HepG2 (cell line): ENCODE data around the gene NBPF1. TPM values are rescaled to one million over a fixed set of nuclear protein-coding genes. Genes with fewer than 3 reads are reported as not detected.
"Not testable (repeated sequence)": the region's sequence is repeated elsewhere in the genome, so short reads cannot be mapped to it uniquely, and the experiment has no call there.

ENCODE experiments used
- ATAC-seq: fragments of 200-7000 bp; cut with Tn5 transposase; 3 replicates; pipeline ENCODE4 v1.9.1; 2020; ENCODE audit warnings: mild to moderate bottlenecking, moderate library complexity
- BruUV-seq: library from RNA; stranded (reverse); fragments of 400-500 nt; replicated peaks from 2 replicates; lab custom pipeline; 2021; lab: Mats Ljungman, UMichigan
- CTCF ChIA-PET: fragments of 300-600 bp; formaldehyde crosslinking; extraction: SDS; loops from one replicate; lab custom pipeline; 2021; ENCODE audit warnings: low total read pairs, inconsistent platforms, low intra/inter-chr PET ratio; lab: Yijun Ruan, JAX
- POLR2A ChIA-PET: fragments of 350-600 bp; sonication (Branson Sonifier 250); formaldehyde crosslinking; loops from one replicate; lab custom pipeline; 2020; ENCODE audit warnings: antibody characterized with exemption, inconsistent platforms; lab: Yijun Ruan, JAX
- DNase-seq: peaks from one replicate; pipeline ENCODE4 v3.0.0-alpha.2; 2015; ENCODE audit warnings: low spot score
- FAIRE-seq: peaks from 3 replicates; lab custom pipeline; 2011; peaks lifted over from hg19 to GRCh38; lab: Jason Lieb, UNC
- H2AFZ ChIP-seq: one replicate; pipeline ENCODE4 v1.6.1; 2011; ENCODE audit warnings: low read length, inconsistent platforms
- H3K27ac ChIP-seq: fragments of 300-600 bp; 3 replicates; pipeline ENCODE4 v1.8.0; 2011; ENCODE audit warnings: mixed run types, mild to moderate bottlenecking, mixed read lengths, low read length, inconsistent platforms; ENCODE audit not compliant: insufficient read depth; ENCODE audit errors: extremely low read length
- H3K27me3 ChIP-seq, 2 experiments: fragments of 200-600 bp in 1 of 2; 2 replicates in 1 of 2; 3 replicates in 1 of 2; pipeline versions ENCODE4 v1.6.0 to v1.8.0; 2011; ENCODE audit warnings: low read length in 2 of 2, mild to moderate bottlenecking in 2 of 2, moderate library complexity in 2 of 2, inconsistent platforms in 1 of 2; ENCODE audit not compliant: insufficient read depth in 2 of 2, control insufficient read depth in 1 of 2
- H3K36me3 ChIP-seq, 2 experiments: fragments of 200-600 bp in 1 of 2; replicated peaks in 1 of 2; 2 replicates in 1 of 2; 3 replicates in 1 of 2; pipeline versions ENCODE4 v1.5.1 to v1.8.0; 2011; ENCODE audit warnings: low read length in 2 of 2, inconsistent platforms in 1 of 2; ENCODE audit not compliant: insufficient read depth in 2 of 2, control insufficient read depth in 1 of 2
- H3K4me1 ChIP-seq: 2 replicates; pipeline ENCODE4 v1.5.1; 2012; ENCODE audit warnings: low read length, inconsistent platforms; ENCODE audit not compliant: insufficient read depth
- H3K4me2 ChIP-seq: 2 replicates; pipeline ENCODE4 v1.6.0; 2011; ENCODE audit warnings: low read depth, low read length, inconsistent platforms
- H3K4me3 ChIP-seq, 3 experiments: fragments of 200-600 bp in 1 of 3; sonication (generic), shearing (Covaris generic) in 1 of 3; replicated peaks in 1 of 3; 2 replicates each; pipeline ENCODE4 v1.5.1; 2011 to 2016; ENCODE audit warnings: low read length in 3 of 3, inconsistent platforms in 2 of 3, low read depth in 2 of 3, mild to moderate bottlenecking in 2 of 3, control low read depth in 1 of 3, mixed read lengths in 1 of 3; ENCODE audit not compliant: insufficient read depth in 1 of 3
- H3K79me2 ChIP-seq: one replicate; pipeline ENCODE4 v1.6.1; 2011; ENCODE audit warnings: low read length, inconsistent platforms; ENCODE audit not compliant: insufficient read depth
- H3K9ac ChIP-seq: 2 replicates; pipeline ENCODE4 v1.6.0; 2011; ENCODE audit warnings: mild to moderate bottlenecking, low read depth, low read length, inconsistent platforms; ENCODE audit not compliant: insufficient read depth
- H3K9me3 ChIP-seq: 2 replicates; pipeline ENCODE4 v1.5.1; 2012; ENCODE audit warnings: mild to moderate bottlenecking, low read length
- H4K20me1 ChIP-seq: 2 replicates; pipeline ENCODE4 v1.6.0; 2011; ENCODE audit warnings: inconsistent platforms, mild to moderate bottlenecking, low read length, moderate library complexity; ENCODE audit not compliant: insufficient read depth
- ELF1 ChIP-seq: sonication (generic); formaldehyde crosslinking; IDR thresholded peaks from 2 replicates; pipeline ENCODE4 v1.4.0; 2020; ENCODE audit warnings: missing genetic modification reagents
- ETV5 ChIP-seq: IDR thresholded peaks from 2 replicates; pipeline ENCODE4 v1.6.1; 2018; ENCODE audit warnings: missing biosample characterization, missing genetic modification reagents, inconsistent platforms, borderline replicate concordance
- HCFC1 ChIP-seq: fragments of 150-350 bp; IDR thresholded peaks from 2 replicates; pipeline ENCODE4 v1.6.1; 2014; ENCODE audit warnings: low read depth, low read length
- KLF11 ChIP-seq: IDR thresholded peaks from 2 replicates; pipeline ENCODE4 v1.6.1; 2016; ENCODE audit warnings: missing compliant biosample characterization
- PBX3 ChIP-seq: sonication (generic); formaldehyde crosslinking; IDR thresholded peaks from 2 replicates; pipeline ENCODE4 v1.8.1; 2023; ENCODE audit warnings: missing genetic modification reagents, inconsistent platforms, borderline replicate concordance
- RERE ChIP-seq: IDR thresholded peaks from 2 replicates; pipeline ENCODE4 v1.6.1; 2016; ENCODE audit warnings: low read depth, missing genetic modification reagents, missing compliant biosample characterization
- RFX3 ChIP-seq: IDR thresholded peaks from 2 replicates; pipeline ENCODE4 v1.6.1; 2016; ENCODE audit warnings: missing biosample characterization, missing genetic modification reagents
- RFXAP ChIP-seq: sonication (generic); formaldehyde crosslinking; IDR thresholded peaks from 2 replicates; pipeline ENCODE4 v1.4.0; 2020; ENCODE audit warnings: missing genetic modification reagents, borderline replicate concordance
- SMAD3 ChIP-seq: sonication (generic); formaldehyde crosslinking; IDR thresholded peaks from 2 replicates; pipeline ENCODE4 v1.4.0; 2020; ENCODE audit warnings: missing genetic modification reagents
- THRA ChIP-seq: sonication (generic); formaldehyde crosslinking; IDR thresholded peaks from 2 replicates; pipeline ENCODE4 v1.4.0; 2020; ENCODE audit warnings: missing genetic modification reagents, borderline replicate concordance
- YEATS4 ChIP-seq: sonication (generic); formaldehyde crosslinking; IDR thresholded peaks from 2 replicates; pipeline ENCODE4 v1.4.0; 2020; ENCODE audit warnings: missing genetic modification reagents, borderline replicate concordance
- ZFP62 ChIP-seq: sonication (generic); formaldehyde crosslinking; IDR thresholded peaks from 2 replicates; pipeline ENCODE4 v1.4.0; 2020; ENCODE audit warnings: missing genetic modification reagents
- ZNF160 ChIP-seq: sonication (generic); formaldehyde crosslinking; IDR thresholded peaks from 2 replicates; pipeline ENCODE4 v1.8.0; 2022; ENCODE audit warnings: mild to moderate bottlenecking, inconsistent platforms, missing genetic modification reagents
- ZNF350 ChIP-seq: sonication (generic); formaldehyde crosslinking; IDR thresholded peaks from 2 replicates; pipeline ENCODE4 v1.4.0; 2020; ENCODE audit warnings: mild to moderate bottlenecking, low read depth, missing genetic modification reagents, borderline replicate concordance
- ZNF800 ChIP-seq: sonication (generic); formaldehyde crosslinking; IDR thresholded peaks from 2 replicates; pipeline ENCODE4 v1.4.0; 2020; ENCODE audit warnings: missing genetic modification reagents
- WGBS: methylation state at CpG from one replicate; pipeline ENCODE4 v1.1.6; 2017; ENCODE audit warnings: low lambda C conversion rate; 5-methylcytosine and 5-hydroxymethylcytosine counted together
- in situ Hi-C: cut with HindIII; loops from 2 replicates; pipeline ENCODE4 v1.10.0; 2017; ENCODE audit warnings: low pct_unique_long_range_greater_than_20kb; ENCODE audit not compliant: extremely low pct_ligation_motif_present
- intact Hi-C: fragments of 100-400 bp; cut with micrococcal nuclease; formaldehyde crosslinking; loops from one replicate; pipeline ENCODE4 v1.10.0; 2022; ENCODE audit not compliant: unreplicated experiment
- polyA plus RNA-seq, 8 experiments: library from polyadenylated mRNA; depleted of rRNA in 3 of 8; stranded (reverse) in 7 of 8; unstranded in 1 of 8; fragments of >200 nt; fragmentation: Illumina TruSeq in 4 of 8; extraction: Trizol in 4 of 8; gene quantifications; 2 replicates each; pipeline versions ENCODE4 v1.2.1 to v1.2.3, GENCODE V29; 2011 to 2016; ENCODE audit warnings: low read depth in 4 of 8, missing spikeins in 1 of 8, mixed read lengths in 1 of 8; ENCODE audit not compliant: insufficient read depth in 1 of 8
- total RNA-seq, 5 experiments: library from RNA; depleted of rRNA; stranded (reverse); fragments of >200 nt; fragmentation: Illumina TruSeq; extraction: Trizol; gene quantifications; 2 replicates each; pipeline ENCODE4 v1.2.3, GENCODE V29; 2016; ENCODE audit warnings: low read depth in 1 of 5

The NBPF1 gene
- total and polyA plus RNA-seq, 2 of the 13 experiments (the other 11 are each of a cell fraction or from before 2014, with no cell fraction given), result 30.3 to 35.6 TPM

- H3K9ac ChIP-seq, in situ Hi-C loops, H3K27ac ChIP-seq, POLR2A ChIA-PET, H3K27me3 ChIP-seq, CTCF ChIA-PET, intact Hi-C loops, H4K20me1 ChIP-seq, H3K36me3 ChIP-seq, H3K79me2 ChIP-seq, H3K9me3 ChIP-seq, H2AFZ ChIP-seq: not testable (repeated sequence)
- WGBS, result 0% methylated on average over 12 of the region's 16 CpGs
- Histone ChIP-seq H3K4me2 (peak overlapping the region; percentile 72), H3K4me1 (peaks cover 14% of the 10 kb centered on the region), H3K4me3 (peak overlapping the region; percentile 38 to 50 (median 44); a peak in 4 of 6 replicates)
- FAIRE-seq (peak; percentile 28), DNase-seq (peak; percentile 86), ATAC-seq (peak; percentile 90)
- TSS peak; percentile 100 for BruUV-seq
- TF ChIP-seq KLF11 (CRISPR knock-in tag) (peak; percentile 81), ZNF350 (peak; percentile 29; the same call in 1 of the 2 replicates), HCFC1 (peak; percentile 25; the same call in 1 of the 2 replicates), RFX3 (CRISPR knock-in tag) (peak; percentile 42; the same call in 1 of the 2 replicates), RERE (CRISPR knock-in tag) (0 out of 2 replicates have a peak, but pooled peaks have one; percentile 39), ZNF800 (CRISPR knock-in tag) (peak; percentile 31; the same call in 1 of the 2 replicates), SMAD3 (CRISPR knock-in tag) (peak; percentile 89), RFXAP (CRISPR knock-in tag) (0 out of 2 replicates have a peak, but pooled peaks have one; percentile 74), ZFP62 (CRISPR knock-in tag) (0 out of 2 replicates have a peak, but pooled peaks have one; percentile 37), ETV5 (CRISPR knock-in tag) (peak; percentile 56), ZNF160 (CRISPR knock-in tag) (0 out of 2 replicates have a peak, but pooled peaks have one; percentile 27), THRA (CRISPR knock-in tag) (peak; percentile 37; the same call in 1 of the 2 replicates), ELF1 (CRISPR knock-in tag) (peak; percentile 38; the same call in 1 of the 2 replicates), YEATS4 (CRISPR knock-in tag) (peak; percentile 47; the same call in 1 of the 2 replicates), PBX3 (CRISPR knock-in tag) (peak; percentile 51; the same call in 1 of the 2 replicates)
These were observed 67.7 kb downstream of the NBPF1 start for GRCh38 chr1:16545682-16546095.
